Stimulated activated CD8-positive, alpha-beta memory T cell treated with anti-CD3 and anti-CD28 coated beads, Interleukin-4, amount 100 ng/mL, for 48 hours (primary cell): ENCODE data around the gene NELL1.
"Not testable (repeated sequence)": the region's sequence is repeated elsewhere in the genome, so short reads cannot be mapped to it uniquely, and the experiment has no call there.

Experiments
- DNase-seq: peaks from one replicate; pipeline ENCODE4 v3.0.0-alpha.2; 2020

NELL1 gene

DNA sequence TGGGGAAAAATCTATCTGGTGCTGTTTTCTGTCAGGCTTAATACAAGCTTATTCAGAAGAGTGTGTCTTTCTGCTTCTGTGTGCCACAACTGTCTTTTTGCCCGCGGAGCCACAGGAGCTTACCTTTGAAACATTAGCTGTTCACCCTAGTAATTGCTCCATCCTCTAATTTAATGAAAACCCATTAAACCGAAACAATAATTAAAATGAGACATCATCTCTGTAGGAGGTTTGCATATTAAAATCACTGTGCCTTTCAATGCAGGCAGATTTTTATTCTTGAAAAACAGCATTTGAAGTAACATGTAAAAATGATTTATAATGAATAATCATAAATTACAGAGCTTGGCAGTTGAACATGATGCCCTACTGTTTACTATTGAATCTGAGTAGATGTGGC, 102.3 kb downstream of the NELL1 start:
- no peak for DNase-seq

DNA sequence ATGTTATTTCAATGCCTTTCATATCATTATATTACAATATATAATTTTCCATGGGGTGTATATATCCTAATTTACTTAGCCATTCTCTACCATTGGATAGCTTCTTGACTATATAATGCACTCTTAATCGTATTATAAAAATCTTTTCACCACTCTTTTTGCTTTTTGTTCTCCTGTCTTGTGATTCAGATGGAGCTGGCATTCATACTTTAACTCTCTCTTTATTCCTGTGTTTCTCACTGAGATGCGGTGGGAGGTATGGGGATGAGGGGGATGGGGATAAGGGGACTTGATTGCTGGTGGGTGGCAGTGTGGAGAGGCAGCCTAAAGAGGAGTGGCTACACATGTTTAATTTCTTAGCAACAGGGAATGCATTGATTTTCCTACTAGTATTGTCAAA, 105.9 kb downstream of the NELL1 start:
- DNase-seq = no peak

DNA sequence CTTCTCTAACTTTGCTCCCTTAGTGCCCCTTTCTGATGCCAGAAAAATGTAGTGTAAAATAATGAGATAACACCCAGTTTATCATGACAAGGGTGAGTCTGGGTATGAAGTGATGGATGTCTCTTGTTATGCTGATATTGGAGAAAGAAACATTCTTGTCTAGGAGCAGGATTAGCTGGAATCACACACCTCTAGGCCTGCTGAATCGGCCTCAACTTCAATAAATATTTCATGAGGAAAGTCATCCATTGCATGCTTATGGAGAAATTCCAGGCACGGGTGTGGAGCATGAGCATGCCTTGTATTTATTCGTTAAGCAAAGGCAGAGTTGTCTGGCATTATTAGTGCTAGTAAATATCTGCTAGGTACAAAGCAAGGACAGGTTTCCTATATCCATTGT, 113.4 kb downstream of the NELL1 start:
- DNase-seq = no peak

DNA sequence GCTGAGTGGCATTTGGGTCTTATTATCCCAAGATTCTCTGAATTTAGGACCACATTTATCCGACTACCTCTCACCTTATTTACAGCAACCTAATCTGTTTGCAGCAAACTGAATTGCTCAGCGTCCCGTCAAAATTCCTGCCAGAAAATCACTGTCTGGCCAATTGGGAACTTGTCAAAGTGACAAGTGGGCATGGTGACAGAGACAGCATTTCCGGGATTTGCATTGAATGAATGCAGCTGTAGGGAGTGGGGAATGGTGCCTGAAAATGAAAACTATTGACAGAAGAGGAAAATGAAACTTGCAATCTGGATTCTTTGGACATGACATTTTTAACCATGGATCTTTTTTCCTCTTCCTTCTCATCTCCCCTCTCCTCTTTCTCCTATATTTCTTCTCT, 113.8 kb downstream of the NELL1 start:
- DNase-seq = no peak

DNA sequence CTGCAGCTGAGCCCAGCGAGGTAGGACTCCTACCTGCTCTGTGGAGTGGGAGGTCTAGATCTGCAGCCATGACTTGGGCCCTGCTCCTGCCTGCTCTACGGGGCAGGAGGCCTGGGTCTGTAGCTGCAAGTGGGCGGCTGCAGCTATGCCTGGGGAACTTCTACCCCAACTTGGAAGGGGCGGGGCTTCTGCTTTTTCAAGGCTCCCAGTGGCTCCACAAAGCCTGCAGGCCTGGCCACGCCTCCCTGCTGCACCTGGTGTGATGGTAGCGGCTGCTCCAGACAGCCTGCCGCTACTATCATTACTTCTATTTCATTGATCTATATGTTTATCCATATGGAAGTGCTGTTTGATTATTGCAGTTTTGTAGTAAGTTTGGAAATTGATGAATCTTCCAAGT, 121.2 kb downstream of the NELL1 start:
- DNase-seq = no peak

DNA sequence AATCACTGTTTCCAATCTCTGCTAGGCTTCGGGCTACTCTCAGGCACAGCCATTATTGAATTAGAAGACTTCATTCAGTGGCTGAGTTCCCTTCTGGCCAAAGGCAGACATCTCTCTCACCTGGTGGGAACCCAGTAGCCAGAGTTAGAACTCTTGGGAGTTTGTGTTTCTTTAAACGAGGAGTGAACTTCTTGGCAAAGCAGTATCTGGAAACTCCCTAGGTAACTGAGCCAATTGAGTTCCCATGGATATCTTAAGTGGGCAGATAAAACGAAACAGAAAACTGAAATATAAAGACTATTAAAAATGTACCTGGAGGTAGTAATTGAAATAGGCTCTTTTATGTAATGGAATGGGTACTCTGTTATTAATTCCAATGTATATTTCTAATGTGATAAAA, 125.6 kb downstream of the NELL1 start:
- no peak for DNase-seq

DNA sequence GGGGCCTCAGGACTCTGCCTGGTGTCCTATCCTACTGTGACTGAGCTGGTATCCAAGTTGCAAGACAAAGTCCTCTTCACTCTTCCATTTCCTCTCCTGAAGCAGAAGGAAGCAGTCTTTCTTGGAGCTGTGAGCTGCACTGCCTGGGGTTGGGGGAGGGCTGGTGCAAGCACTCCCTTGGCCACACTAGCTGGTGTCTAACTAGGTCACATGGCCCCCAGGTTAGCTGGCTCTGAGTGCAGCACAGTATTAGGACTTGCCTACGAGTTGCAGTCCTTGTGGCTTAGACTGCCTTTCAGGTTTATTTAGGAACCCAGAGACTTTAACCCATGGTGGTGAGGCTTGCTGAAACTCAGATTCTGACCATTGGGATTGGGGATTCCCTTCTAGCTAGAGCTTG, 138.9 kb downstream of the NELL1 start:
- no peak for DNase-seq

DNA sequence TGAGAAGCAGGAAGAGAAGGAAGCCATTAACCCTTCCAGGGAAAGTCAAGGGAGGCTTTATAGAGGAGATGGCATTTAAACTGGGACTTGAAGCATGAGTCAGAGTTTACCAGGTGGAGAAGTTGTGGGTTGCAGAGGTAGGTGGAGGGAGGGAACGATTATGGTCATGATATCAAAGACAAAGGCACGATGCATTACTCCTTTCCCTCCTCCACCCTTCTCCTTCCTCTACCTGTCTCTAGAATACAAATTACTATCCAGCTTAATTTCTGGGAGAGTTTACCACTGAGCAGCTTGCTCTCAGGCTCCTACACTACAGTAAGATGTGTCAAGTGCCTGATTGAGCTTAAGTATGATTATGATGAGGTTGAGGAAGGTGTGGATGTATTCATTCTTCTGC, 151.7 kb downstream of the NELL1 start:
- DNase-seq = no peak

DNA sequence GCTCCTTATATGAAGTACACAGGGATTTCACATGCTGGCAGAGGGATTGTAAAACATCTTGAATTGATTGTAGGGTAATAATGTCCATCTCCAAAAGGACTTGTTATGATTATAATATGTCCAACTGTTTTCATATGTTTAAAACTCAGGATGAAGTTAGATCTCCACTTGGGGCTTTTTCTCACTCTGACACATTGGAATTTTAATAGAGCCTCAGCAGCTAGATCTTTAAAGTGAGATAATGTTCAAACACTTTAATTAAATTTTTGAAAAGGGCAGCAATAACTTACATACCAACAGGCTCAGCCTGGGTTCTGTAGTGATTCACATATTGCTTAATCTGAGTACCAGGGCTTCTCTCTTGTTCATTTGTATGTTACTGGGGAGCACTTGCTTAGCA, 152.1 kb downstream of the NELL1 start:
- no peak for DNase-seq

DNA sequence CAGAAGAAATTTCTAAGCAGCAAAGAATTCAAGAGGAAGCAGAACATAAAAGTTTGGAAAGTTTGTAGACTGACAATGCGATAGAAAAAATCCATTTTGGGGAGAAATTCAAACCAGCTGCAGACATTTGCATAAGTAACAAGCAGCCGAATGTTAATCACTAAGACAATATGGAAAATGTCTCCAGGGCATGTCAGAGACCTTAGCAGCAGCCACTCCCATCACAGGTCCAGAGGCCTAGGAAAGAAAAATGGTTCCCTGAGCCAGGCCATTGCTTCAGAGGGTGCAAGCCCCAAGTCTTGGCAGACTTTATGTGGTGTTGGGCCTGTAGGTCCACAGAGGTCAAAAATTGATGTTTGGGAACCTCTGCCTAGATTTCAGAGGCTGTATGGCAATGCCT, 155.4 kb downstream of the NELL1 start:
- no peak for DNase-seq

DNA sequence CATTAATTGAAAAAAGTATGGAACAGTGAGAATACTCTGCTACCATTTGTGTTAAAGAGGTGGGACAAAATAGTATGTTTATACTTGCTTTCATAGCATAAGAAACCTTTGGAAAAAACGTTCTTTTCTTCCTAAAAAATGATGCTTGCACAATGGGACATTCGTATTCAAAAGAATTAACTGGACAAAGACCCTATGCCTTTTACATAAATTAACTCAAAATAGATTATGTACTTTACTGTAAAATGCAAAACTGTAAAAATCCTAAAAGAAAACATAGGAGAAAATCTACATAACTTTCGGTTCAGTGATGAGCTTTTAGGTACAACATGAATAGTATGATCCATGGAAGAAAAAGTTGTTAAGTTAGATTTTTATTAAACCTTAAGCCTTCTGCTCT, 166.2 kb downstream of the NELL1 start:
- no peak for DNase-seq

DNA sequence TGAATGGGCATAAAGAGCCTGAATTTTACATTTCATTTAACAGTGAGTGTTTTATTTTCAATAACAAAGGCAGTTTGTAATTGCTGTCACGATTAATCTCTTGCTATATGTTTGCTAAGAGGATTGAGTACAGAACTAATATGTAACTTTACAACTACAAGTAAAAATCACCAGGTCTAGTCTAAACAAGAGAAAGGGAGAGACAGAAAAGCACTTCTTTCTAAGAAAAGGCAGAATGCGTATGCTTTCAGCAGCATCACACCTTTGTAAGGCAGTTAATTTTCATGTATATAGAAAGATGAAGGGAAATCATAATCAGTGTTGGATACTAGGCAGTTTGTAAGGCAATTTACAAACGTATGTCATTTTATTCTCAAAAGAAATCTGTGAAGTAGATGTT, 169.8 kb downstream of the NELL1 start:
- DNase-seq = no peak

DNA sequence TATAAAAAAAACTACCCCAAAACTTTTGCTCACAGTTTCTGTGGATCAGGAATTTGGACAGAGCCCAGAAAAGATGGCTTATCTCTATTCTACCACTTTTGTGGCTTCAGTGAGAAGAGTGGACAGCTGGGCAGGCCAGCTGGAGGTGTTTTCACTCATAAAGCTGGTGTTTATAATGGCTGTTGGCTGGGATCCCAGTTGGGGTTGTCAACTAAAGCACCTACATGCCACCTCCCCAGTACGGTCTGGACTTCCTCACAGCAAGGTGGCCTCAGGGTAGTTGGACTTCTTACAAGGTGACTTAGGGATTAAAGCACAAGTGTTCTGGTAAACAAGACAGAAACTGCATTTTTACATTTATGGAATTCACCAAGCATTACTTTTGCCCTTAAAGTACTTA, 171.0 kb downstream of the NELL1 start:
- no peak for DNase-seq

DNA sequence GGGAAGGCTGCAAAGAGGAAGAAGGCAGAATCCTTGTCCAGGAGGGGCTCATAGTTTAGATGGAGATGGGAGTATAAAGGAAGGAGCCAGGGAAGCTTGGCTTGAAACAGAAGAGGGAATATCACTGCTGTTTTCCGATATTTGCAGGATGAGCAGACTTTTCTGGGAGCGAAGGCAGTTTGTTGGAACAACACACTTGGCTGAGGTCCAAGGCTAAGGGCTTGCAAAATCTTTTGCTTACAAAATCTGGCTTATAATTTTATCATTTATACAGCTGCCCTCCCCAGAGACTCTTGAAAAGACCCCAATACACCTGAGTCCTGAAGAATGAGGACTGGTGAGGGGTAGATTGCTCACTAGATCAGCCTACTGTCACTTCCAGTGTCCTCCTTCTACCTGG, 174.8 kb downstream of the NELL1 start:
- no peak for DNase-seq

DNA sequence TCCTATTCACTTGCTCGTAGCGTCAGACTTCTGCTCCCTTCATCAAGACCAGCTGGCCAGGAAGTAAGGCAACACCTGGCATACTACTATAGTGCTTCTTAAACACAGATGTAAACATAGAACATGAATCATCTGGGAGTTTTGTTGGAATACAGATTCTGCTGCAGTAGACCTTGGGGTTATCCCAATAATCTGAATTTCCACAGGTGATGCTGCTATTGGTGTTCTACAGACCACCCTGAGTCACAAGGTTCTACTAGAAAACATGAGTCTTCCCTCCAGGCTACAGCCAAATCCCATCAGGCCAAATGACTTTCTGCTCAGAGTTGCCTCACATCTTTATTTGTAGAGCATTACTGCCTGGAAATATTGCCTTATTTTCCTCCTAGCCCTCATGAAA, 175.2 kb downstream of the NELL1 start:
- DNase-seq = no peak

DNA sequence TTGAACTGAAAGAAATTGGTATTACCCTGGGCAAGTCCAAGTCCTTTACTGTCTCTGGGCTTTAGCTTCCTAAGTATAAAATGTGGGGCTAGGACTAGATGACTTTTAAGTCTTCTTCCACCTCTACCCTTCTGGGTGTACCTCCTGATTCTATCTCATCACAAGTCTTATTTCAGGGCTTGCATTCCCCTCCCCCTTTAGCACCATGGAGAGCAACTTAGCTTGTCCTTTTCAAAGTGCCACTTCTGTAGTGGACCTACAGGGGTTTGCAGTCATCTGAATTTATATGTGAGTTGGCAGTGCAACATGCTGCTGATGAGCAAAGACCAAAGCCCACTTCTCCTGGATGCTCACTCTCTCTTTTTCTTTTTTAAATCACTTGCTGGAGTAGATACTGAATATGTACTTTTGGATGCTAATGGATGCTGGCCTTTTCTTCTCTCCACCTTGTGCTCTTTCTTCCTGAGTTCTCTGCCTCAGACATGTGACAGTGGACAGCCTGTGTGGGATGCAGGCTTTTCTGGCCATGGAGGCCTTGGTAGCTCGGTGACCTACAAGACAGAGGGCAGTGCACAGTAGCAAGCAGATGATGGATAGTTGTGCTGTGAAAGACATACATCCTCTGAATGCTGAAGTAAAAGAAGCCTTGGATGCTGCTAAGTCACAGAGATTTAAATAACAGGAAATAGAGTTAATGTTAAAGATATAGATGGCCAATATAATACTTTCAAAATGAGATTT, 185.0 kb downstream of the NELL1 start:
- DNase-seq = no peak

DNA sequence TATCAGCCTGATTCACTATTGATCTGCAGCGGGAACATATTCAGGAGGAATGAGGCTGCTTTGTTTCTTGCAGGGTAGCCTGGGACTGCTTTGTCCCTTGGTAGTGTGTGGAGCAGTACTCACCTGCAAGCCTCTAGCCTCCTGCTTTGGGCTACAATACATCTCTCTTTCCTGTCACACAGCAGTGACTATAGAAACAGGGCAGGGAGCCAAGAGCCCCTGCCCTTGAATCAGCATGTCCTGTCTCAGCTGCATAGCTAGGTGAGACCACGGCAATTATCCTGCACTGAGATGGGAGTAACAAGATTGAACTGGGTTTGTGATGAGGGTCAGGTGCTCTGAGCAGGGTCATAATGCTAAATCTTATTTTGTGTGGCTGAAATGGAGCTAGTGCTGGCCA, 191.9 kb downstream of the NELL1 start:
- no peak for DNase-seq

DNA sequence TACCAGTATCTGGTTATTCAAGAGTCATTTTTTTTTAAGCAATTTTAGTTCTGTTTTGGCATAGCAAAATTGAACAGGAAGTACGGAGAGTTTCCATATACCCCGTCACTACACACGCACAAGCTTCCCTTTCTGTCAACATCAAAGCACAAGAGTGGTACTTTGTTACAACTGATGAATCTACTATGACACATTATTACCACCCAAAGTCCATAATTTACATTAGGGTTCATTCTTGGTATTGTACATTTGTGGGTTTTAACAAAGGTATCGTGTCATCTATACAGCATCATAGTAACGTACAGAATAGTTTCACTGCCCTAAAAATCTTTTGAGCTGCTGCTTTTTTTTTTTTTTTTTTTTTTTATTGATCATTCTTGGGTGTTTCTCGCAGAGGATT, 192.9 kb downstream of the NELL1 start:
- DNase-seq = not testable (repeated sequence)

DNA sequence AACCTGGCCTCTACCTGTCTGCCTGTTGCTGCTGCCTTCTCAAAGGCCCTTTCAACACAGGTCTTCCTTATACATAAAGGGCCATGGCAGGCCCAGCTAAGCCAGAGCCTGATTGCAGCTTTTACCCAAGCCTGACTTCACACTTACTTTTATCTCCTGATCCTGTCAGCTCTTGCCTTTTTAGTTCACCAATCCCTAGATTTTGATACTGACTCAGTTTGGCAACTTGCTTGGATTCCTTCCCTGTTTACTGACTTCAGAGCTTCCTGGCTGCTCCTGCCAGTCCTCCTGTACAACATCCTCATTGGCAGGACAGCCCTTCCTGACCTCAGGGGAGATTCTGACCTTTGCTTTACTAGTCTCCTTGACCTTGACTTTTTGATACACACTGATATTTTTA, 195.2 kb downstream of the NELL1 start:
- DNase-seq = no peak

DNA sequence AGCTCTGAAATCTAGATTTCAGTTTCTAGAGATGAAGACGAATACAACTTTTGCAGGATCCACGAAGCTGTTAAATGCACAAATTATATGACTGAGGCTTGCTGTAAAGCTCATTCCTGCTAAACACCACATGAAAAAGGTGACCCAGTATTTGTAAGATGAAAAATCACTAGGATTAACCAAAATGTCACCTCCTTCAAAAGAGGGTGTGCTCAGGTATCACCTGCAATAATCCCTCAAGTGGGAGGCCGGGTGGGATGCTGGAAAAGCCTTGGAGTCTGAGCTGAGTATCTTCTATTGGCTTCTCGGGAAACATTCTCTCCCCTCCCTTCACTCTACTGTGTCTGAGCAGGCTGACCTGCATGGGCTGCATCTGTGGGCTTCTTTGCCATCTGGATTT, 195.8 kb downstream of the NELL1 start:
- no peak for DNase-seq

DNA sequence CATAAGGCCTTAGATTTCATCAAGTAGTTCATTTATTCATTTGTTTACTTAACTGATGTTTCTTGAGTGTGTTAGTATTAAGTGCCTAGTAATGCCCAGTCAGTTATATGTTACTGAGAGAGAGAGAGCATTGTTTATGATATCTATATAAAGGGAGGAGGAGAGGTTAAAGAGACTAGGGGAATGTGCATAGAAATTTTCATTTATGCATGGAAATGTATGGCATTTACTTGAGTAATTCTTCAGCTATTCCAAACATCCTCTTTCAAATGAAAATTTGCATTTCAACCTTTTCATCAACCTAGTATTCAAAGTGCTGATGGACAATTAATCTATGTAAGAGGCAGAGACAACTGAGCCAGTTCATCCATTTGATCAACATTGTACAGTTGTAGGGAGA, 199.7 kb downstream of the NELL1 start:
- no peak for DNase-seq

DNA sequence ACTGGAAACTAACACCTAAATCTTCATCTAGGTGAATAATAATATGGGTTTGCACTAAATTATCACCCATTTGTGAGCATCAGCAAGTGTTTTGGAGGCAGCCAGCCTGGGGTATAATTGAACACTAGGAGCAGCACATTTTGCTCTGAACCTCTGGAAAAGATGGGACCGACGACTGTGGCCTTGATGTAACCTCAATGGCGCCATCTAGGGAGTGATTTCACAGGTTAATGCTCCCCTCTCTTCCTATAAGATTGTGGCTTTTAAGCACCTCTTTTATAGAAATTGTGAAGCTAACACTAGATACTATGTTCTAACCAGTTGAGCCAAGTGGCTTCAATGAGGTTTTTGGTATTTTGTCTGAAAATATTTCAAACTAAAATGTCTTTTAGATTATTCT, 203.7 kb downstream of the NELL1 start:
- DNase-seq = no peak

DNA sequence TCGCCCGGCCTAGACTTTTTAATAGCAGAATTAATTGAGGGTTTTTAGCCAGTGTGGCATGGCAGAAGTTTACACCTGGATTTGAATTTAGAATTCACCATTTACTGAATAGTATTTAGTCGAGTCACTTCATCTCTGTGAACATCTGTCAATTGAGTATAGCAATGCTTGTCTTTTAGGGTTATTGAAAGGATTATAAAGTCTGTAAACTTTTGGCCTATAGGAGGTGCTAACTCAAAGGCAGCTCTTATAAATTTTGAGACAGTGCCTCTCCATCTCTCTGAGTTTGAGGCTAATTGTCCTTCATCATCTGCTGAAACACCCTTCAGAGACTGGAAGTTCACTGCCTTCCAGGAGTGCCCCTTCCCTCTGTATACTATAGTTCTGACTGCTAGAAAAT, 205.0 kb downstream of the NELL1 start:
- no peak for DNase-seq

DNA sequence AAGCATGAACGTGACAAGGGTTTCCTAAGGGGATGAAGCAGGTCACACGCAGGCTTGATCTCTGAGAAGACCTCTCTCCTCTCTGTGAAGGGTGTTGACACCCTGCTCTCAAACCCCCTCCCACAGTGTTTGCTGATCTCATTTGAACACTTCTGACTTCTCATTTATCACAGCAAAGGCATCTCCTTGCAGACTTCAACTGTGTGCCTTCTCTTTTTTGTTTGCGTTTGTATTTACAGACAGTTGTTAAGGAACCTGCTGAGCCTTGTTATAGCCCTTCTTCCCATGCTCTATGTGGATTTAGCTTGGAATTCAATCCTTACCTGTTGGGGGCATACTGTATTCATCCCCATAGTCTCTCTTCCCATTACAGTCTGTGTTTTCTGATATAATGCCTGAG, 206.5 kb downstream of the NELL1 start:
- no peak for DNase-seq

DNA sequence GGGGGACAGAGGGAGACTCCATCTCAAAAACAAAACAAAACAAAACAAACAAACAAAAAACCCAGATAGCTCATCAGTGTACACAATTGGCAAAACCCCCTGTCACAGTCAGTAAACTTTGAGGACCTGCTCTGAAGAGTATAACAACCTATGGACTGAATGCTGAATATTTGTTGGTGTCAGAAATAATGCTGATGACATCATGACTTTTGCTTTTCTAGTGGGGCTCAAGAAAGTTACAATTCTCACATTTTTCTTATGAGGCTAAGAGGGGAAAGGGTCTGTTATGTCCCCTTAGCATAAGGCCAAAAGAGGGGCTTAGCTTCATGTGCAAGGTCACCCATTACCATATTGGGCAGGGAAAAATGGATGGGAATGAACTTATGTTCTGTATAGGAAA, 207.4 kb downstream of the NELL1 start:
- no peak for DNase-seq

DNA sequence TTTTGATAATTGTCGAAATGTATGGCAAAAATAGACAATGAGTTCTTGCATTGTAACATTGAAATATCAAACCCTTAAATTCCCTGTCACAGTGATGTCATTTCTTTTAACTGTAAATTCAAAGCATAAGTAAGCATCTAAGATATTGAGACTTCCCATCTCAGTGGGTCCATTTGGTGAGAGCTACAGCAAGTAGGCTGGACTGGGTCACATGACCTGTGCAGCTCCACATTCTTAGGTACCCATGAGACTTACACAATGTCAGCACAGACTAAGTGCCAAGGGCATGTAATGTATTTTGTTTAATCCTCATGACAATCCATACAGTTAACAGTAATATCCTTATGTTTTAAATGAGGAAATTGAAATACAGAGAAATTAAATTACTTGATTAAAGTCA, 210.7 kb downstream of the NELL1 start:
- DNase-seq = no peak
